Choroid plexus epithelial cell (primary cell): ENCODE data around the gene MBD4.

ENCODE experiments used
- DNase-seq: peaks from one replicate; pipeline ENCODE4 v3.0.0-alpha.2; 2010; ENCODE audit warnings: low read depth
- H3K4me3 ChIP-seq: 2 replicates; pipeline ENCODE4 v1.5.1; 2011; ENCODE audit warnings: low read depth, mild to moderate bottlenecking, control low read depth, low read length, moderate library complexity
- TF ChIP-seq, protein P1 (sequence below): conservative IDR thresholded peaks from 2 replicates; pipeline ENCODE4 v1.5.1; 2011; ENCODE audit warnings: low read depth, mild to moderate bottlenecking, control low read depth, inconsistent platforms, low read length, moderate library complexity

MBD4 gene

DNA sequence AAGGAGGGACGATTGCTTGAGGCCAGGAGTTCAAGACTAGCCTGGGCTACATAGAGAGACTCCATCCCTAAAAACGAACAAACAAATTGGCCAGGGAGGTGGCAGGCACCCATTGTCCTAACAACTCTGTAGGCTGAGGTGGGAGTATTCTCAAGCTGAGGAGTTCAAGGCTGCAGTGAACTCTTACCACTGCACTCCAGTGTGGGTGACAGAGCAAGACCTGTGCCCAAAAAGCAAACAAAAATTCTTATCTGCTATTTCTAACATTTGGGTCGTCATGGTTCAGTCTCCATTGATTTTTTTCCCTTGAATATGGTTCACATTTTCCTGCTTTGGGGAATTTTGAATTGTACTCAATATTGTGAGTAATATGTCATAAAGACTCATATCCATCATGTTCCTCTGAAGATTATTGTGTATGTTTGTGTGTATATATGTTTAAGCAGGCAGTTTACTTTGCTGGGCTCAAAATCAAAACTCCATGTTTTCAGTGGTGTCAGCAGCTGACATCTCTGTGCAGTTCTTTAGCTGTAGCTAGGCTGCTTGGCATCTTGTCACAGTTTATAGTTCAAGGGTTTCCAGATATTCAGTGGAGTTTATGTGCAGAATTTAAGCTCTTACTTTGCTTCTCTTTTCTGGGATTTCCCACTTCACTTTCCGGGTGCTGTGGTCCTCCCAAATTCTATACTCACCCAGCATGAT is 33.5 kb upstream of the MBD4 start:
- DNase-seq: no peak
- no peak overlapping the region for H3K4me3 ChIP-seq
- TF ChIP-seq, protein P1, sequence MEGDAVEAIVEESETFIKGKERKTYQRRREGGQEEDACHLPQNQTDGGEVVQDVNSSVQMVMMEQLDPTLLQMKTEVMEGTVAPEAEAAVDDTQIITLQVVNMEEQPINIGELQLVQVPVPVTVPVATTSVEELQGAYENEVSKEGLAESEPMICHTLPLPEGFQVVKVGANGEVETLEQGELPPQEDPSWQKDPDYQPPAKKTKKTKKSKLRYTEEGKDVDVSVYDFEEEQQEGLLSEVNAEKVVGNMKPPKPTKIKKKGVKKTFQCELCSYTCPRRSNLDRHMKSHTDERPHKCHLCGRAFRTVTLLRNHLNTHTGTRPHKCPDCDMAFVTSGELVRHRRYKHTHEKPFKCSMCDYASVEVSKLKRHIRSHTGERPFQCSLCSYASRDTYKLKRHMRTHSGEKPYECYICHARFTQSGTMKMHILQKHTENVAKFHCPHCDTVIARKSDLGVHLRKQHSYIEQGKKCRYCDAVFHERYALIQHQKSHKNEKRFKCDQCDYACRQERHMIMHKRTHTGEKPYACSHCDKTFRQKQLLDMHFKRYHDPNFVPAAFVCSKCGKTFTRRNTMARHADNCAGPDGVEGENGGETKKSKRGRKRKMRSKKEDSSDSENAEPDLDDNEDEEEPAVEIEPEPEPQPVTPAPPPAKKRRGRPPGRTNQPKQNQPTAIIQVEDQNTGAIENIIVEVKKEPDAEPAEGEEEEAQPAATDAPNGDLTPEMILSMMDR: no peak

DNA sequence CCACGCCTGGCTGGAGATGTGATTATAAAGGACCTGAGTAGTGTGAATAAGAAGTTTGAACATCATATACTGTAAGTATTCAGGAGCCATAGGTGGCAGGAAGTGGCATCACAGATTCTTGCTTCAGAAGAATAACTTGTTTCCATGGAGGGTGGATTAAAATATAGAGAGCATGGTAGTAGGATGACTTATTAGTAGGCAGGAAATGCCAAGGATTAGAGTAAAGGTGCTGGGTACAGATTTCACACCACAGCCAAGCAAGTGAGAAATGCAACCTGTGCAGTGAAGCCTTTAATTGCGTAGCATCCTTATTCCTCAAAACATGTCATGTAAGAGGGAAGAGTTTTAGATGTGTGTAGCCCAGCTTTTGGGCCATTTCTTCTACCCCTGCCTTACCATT is 31.1 kb upstream of the MBD4 start:
- TF ChIP-seq, protein P1: no peak
- H3K4me3 ChIP-seq: no peak overlapping the region
- DNase-seq: no peak

DNA sequence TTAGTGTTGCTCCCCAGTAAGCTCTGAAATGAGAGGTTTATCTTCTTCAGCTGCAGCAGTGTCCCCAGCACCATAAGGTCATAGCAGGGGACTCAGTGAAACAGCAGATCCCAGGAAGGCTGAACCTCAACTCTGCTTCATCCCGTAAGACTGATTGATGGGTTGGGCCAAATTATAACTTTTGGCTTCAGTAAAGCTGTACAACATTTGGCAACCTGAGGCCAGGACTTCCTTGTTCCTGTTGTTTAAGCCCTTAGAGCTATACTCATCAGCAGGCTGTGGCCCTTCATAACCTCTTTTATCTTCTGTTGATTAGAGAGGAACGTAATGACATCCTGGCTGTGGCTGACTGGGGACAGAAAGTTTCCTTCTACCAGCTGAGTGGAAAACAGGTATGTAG is 29.3 kb upstream of the MBD4 start:
- TF ChIP-seq, protein P1: no peak
- no peak overlapping the region for H3K4me3 ChIP-seq
- no peak for DNase-seq

DNA sequence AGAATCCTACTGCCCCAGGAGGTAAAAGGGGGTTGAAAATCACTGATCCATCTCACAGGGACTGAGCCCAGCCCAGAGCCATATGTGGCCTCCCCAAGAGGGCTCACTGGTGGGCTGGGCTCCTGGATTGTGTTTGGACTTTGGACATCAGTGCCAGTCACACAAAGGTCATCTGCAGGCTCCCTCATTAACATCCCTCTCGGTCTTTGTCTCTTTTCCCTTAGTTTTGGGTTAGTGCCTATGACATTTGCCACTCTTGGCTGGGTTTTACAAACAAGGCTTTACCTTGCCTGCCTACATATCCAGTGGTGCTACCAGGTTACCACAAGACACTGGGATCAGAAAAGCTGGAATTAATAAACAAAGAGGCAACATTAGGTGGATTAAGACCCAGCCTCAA is 28.2 kb upstream of the MBD4 start:
- TF ChIP-seq, protein P1: no peak
- no peak overlapping the region for H3K4me3 ChIP-seq
- no peak for DNase-seq

DNA sequence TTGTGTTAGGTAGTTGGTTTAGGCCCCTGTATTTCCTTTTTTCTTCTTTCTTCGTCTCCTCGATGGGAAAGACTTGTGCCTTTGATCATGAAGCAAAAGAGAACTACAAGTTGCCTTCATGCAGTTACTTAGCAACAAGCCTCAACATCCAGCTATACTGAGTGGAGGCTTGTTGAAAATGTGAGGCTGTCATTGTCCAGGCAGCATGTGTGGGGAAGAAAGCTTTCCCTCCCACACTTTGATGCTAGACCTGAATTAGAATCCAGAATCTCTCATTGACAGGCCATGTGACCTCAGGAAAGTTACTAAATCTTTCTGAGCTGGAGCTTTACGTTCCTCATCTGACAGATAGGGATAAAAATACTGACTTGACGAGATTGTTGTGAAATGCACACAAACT is 24.0 kb upstream of the MBD4 start:
- H3K4me3 ChIP-seq: no peak overlapping the region
- no peak for DNase-seq
- TF ChIP-seq, protein P1: no peak

DNA sequence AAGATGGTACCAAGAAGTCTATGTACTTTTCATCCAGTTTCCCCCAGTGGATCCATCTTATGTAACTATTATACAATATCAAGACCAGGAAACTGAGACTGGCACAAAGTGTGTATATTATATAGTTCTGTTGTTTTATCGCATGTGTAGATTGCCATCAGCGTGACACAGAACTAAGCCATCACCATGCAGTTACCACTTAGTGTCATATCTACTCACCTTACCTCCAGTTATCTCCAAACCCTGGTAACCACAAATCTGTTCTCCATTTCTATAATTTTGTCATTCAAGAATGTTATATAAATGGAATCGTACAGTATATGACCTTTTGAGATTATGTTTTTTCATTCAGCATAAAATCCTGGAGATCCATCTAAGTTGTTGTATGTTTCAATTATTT is 23.3 kb upstream of the MBD4 start:
- DNase-seq: no peak
- no peak overlapping the region for H3K4me3 ChIP-seq
- TF ChIP-seq, protein P1: no peak

DNA sequence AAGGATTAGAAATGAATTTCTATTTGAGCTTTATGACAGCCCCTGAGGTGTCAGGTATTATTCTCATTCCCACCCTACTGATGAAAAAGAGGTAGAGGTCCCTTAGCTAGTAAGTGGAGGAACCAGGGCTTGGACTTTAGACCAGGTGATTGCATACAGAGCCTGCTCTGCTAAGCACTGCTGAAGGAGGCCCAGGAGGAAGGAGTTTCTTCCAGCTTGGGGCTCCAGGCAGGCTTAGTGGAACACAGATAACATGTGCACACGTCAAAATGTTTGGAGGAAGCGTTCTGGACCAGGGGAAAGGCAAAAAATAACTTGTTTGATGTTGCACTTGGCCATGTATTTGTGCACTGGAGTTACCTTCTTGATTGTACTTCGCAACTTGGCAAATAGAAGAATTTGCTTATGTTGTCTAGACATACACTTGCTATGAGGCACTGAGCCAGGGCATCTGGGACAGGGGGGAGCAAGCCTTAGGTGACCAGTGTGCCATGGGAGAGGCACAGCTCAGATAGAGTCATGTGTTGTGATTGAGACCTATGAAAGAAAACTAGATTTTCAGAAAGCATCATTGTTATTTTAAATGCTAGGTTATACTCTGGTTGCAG is 22.7 kb upstream of the MBD4 start:
- TF ChIP-seq, protein P1: no peak
- no peak for DNase-seq
- H3K4me3 ChIP-seq: no peak overlapping the region
